Lower leg skin (tissue), 4 donors: ENCODE measurements around the gene ZNF513. TPM values are rescaled to one million over a fixed set of nuclear protein-coding genes. Genes with fewer than 3 reads are reported as not detected.

ENCODE experiments used
- DNase-seq, 2 donors: peaks; one replicate each; pipeline ENCODE4 v3.0.0-alpha.2; 2019; ENCODE audit warnings: low spot score in 2 of 2
- H3K4me3 ChIP-seq: fragments of 200-600 bp; sonication (generic); 2 replicates; pipeline ENCODE4 v1.5.1; 2017; ENCODE audit warnings: mild to moderate bottlenecking, low read depth; ENCODE audit not compliant: poor library complexity, severe bottlenecking
- POLR2A ChIP-seq, 2 donors: fragments of 450-650 bp; IDR thresholded peaks; one replicate each; pipeline ENCODE4 v1.6.1; 2016 to 2017; ENCODE audit warnings: antibody characterized with exemption in 2 of 2, mild to moderate bottlenecking in 1 of 2, moderate library complexity in 1 of 2
- WGBS, 2 donors: methylation state at CpG; one replicate each; pipeline ENCODE4 v1.1.5; 2018; 5-methylcytosine and 5-hydroxymethylcytosine counted together
- intact Hi-C: fragments of 100-400 bp; cut with DNase I; formaldehyde crosslinking; loops from one replicate; pipeline ENCODE4 v1.15.0; 2023; ENCODE audit warnings: low total_unique reads
- total RNA-seq, 4 donors: library from RNA; depleted of rRNA; stranded (reverse); fragments of >200 nt; gene quantifications; one replicate each; pipeline ENCODE4 v1.1.0, GENCODE V29; 2016
- TF ChIP-seq, protein P1 (sequence below), 3 donors: fragments of 450-650 bp; IDR thresholded peaks; one replicate each; pipeline ENCODE4 v1.5.1; 2016; ENCODE audit warnings: antibody characterized with exemption in 3 of 3, mild to moderate bottlenecking in 3 of 3, moderate library complexity in 2 of 3

Gene ZNF513
- total RNA-seq, 4 donors from 2014 or later = 8.3 to 14.9 (median 11.5) TPM

DNA sequence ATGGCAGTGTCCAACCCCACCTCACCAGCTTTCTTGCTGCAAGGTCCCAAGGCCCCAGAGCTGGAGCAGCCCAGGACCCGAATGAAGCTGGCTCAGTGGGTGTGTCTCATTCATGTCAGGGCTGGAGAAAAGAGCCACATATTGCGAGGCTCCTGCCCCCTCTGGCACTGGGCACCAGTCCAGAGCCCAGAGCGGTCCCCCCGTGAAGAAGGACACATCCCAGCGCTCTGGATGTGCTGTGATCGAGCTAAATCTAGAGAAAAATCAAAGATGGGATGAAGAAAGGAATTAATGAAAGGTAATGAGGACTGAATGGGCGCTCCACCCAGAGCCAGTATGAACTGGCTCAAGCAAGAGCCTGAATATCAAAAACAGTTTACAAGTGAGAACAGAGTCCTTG, 44.4 kb downstream of the ZNF513 start:
- no peak overlapping the region for H3K4me3 ChIP-seq
- intact Hi-C loops = no loop called here
- no peak for DNase-seq
- WGBS, 2 donors = 80 to 87% methylated on average over 7 of the region's 7 CpGs
- no peak for TF ChIP-seq POLR2A (IDR thresholded peaks at IDR 0.05)

DNA sequence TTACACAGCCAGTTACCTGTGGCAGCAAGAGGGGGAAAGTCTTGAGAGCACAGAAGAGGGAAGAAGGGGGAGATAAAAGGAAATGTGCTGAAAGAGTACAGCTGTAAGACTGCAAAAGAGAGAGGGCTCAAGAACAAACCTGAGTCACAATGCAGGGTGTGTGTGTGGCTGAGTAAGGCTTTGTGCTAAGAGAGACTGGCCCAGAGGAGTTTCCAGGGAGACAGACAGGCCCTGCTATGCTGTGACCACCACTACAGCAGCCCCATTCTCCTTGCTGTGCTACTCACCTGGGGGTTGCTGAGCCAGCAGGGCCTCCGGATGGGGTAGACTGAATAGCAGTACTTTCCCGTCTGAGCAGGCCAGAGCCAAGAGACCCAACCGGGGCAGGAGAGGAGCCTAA, 45.2 kb downstream of the ZNF513 start:
- no peak for DNase-seq
- WGBS, 2 donors = 88 to 91% methylated on average over 3 of the region's 3 CpGs
- H3K4me3 ChIP-seq = no peak overlapping the region
- TF ChIP-seq POLR2A (IDR thresholded peaks at IDR 0.05) = no peak
- TF ChIP-seq, protein P1, sequence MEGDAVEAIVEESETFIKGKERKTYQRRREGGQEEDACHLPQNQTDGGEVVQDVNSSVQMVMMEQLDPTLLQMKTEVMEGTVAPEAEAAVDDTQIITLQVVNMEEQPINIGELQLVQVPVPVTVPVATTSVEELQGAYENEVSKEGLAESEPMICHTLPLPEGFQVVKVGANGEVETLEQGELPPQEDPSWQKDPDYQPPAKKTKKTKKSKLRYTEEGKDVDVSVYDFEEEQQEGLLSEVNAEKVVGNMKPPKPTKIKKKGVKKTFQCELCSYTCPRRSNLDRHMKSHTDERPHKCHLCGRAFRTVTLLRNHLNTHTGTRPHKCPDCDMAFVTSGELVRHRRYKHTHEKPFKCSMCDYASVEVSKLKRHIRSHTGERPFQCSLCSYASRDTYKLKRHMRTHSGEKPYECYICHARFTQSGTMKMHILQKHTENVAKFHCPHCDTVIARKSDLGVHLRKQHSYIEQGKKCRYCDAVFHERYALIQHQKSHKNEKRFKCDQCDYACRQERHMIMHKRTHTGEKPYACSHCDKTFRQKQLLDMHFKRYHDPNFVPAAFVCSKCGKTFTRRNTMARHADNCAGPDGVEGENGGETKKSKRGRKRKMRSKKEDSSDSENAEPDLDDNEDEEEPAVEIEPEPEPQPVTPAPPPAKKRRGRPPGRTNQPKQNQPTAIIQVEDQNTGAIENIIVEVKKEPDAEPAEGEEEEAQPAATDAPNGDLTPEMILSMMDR (IDR thresholded peaks at IDR 0.05) = no peak
- intact Hi-C loops = no loop called here

Other genes with a start within 250 kb of the ZNF513 start
- 10 to 100 TPM; 41.2 to 76.5 (median 53.5) TPM for gene PREB, start 246.1 kb downstream of the ZNF513 start, total RNA-seq
- gene PRR30, start 241.3 kb downstream of the ZNF513 start, total RNA-seq = not detected
- gene TCF23, start 231.7 kb downstream of the ZNF513 start, total RNA-seq = not detected
- 100 to 1,000 TPM; 107 to 121 (median 114) TPM for gene ATRAID, start 168.7 kb downstream of the ZNF513 start, total RNA-seq
- 10 to 100 TPM; 11.6 to 24.6 (median 17.0) TPM for gene SLC5A6, start 168.5 kb downstream of the ZNF513 start, total RNA-seq
- 10 to 100 TPM in 3 of 4 donors, 1 to 10 TPM in 1; 9.0 to 28.8 (median 17.4) TPM for gene CAD, start 163.4 kb downstream of the ZNF513 start, total RNA-seq
- gene SLC30A3, start 117.7 kb downstream of the ZNF513 start, total RNA-seq = under 1 TPM in 1 of 4 donors, not detected in 3; 0.15 TPM
- gene DNAJC5G, start 105.3 kb downstream of the ZNF513 start, total RNA-seq = not detected
- gene TRIM54, start 98.3 kb downstream of the ZNF513 start, total RNA-seq = not detected
- gene UCN, start 72.3 kb downstream of the ZNF513 start, total RNA-seq = 1 to 10 TPM in 2 of 4 donors, under 1 TPM in 1, not detected in 1; 0.84 to 8.8 (median 1.3) TPM
- 10 to 100 TPM; 27.2 to 44.8 (median 37.0) TPM for gene MPV17, start 57.6 kb downstream of the ZNF513 start, total RNA-seq
- gene GTF3C2, start 24.0 kb downstream of the ZNF513 start, total RNA-seq = 100 to 1,000 TPM in 1 of 4 donors, 10 to 100 TPM in 3; 54.3 to 125 (median 62.9) TPM
- gene EIF2B4, start 10.4 kb downstream of the ZNF513 start, total RNA-seq = 10 to 100 TPM; 49.3 to 64.3 (median 57.2) TPM
- gene SNX17, start 10.1 kb downstream of the ZNF513 start, total RNA-seq = 100 to 1,000 TPM in 1 of 4 donors, 10 to 100 TPM in 3; 72.3 to 101 (median 80.2) TPM
- 10 to 100 TPM; 40.2 to 50.3 (median 48.1) TPM for gene PPM1G, start 28.9 kb upstream of the ZNF513 start, total RNA-seq
- gene NRBP1, start 47.9 kb upstream of the ZNF513 start, total RNA-seq = 10 to 100 TPM; 60.9 to 79.7 (median 68.3) TPM
- 10 to 100 TPM; 22.2 to 28.0 (median 25.6) TPM for gene KRTCAP3, start 61.6 kb upstream of the ZNF513 start, total RNA-seq
- gene IFT172, start 109.0 kb upstream of the ZNF513 start, total RNA-seq = 10 to 100 TPM; 13.2 to 18.8 (median 14.4) TPM
- 1 to 10 TPM; 2.6 to 9.1 (median 5.0) TPM for gene FNDC4, start 114.5 kb upstream of the ZNF513 start, total RNA-seq
- not detected for gene GCKR, start 116.1 kb upstream of the ZNF513 start, total RNA-seq
- 10 to 100 TPM in 2 of 4 donors, 1 to 10 TPM in 2; 3.5 to 17.6 (median 12.6) TPM for gene ZNF512, start 202.3 kb upstream of the ZNF513 start, total RNA-seq
- gene CCDC121, start 248.3 kb upstream of the ZNF513 start, total RNA-seq = 1 to 10 TPM; 2.0 to 6.2 (median 4.6) TPM
- gene GPN1, start 248.3 kb upstream of the ZNF513 start, total RNA-seq = 10 to 100 TPM; 15.3 to 23.2 (median 21.2) TPM